Omental fat pad (tissue), 4 donors: ENCODE measurements around the gene LRG1. TPM values are rescaled to one million over a fixed set of nuclear protein-coding genes. Genes with fewer than 3 reads are reported as not detected.

Experiments
- ATAC-seq: fragments of 150-250 bp; one replicate; pipeline ENCODE4 v1.9.1; 2016; ENCODE audit warnings: mild to moderate bottlenecking, moderate library complexity; ENCODE audit not compliant: low FRiP score
- DNase-seq: peaks from one replicate; pipeline ENCODE4 v3.0.0-alpha.2; 2019; ENCODE audit warnings: low spot score
- total RNA-seq, 4 donors: library from RNA; depleted of rRNA; stranded (reverse); fragments of >200 nt; gene quantifications; one replicate each; pipeline ENCODE4 v1.1.0, GENCODE V29; 2016
- TF ChIP-seq, protein P1 (sequence below), 3 donors: fragments of 450-650 bp; IDR thresholded peaks; one replicate each; pipeline ENCODE4 v1.5.1; 2016 to 2017; ENCODE audit warnings: antibody characterized with exemption in 3 of 3, mild to moderate bottlenecking in 3 of 3, moderate library complexity in 2 of 3

Gene LRG1
- total RNA-seq, 4 donors from 2014 or later: 1.4 to 22.6 (median 5.4) TPM

DNA sequence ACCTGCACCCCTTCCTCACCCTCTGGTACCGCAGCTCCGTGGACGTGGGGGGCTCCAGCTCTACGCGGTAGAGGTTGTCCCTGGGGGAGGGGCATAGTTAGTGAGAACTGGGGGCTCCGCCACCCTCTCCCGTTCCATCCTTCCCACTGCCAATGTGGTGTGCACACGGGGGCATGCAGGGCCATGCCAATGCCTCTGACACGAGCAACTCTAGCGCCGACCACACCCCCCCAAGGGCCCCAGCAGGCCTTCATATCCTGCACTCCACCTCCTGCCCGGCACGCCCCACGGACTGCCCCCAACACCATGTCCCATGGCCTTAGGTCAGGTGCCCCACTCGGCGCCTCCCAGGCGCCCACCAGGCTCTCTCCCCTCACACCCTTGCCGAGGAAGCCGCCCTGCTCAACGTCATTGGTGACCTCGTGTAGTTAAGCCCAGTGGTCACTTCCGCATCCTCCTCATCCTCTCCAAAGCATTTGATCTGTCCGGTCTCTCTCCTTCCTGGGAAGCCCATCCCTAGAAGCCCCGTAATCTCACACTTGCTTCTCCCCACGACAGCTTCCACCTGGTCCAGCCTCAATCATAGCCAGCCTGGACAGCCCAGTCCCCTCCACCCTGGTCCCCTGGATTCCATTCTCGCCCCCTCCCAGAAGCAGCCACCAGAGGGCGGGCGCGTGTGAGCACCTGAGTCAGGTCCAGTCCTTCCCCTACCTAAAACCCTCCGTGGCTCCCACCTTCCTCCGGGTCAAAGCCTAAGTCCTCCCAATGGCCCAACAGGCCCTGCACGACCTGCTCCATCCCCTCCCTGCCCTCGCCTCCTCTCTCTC is 17.5 kb upstream of the LRG1 start:
- TF ChIP-seq, protein P1, sequence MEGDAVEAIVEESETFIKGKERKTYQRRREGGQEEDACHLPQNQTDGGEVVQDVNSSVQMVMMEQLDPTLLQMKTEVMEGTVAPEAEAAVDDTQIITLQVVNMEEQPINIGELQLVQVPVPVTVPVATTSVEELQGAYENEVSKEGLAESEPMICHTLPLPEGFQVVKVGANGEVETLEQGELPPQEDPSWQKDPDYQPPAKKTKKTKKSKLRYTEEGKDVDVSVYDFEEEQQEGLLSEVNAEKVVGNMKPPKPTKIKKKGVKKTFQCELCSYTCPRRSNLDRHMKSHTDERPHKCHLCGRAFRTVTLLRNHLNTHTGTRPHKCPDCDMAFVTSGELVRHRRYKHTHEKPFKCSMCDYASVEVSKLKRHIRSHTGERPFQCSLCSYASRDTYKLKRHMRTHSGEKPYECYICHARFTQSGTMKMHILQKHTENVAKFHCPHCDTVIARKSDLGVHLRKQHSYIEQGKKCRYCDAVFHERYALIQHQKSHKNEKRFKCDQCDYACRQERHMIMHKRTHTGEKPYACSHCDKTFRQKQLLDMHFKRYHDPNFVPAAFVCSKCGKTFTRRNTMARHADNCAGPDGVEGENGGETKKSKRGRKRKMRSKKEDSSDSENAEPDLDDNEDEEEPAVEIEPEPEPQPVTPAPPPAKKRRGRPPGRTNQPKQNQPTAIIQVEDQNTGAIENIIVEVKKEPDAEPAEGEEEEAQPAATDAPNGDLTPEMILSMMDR (IDR thresholded peaks at IDR 0.05): no peak
- no peak for DNase-seq
- ATAC-seq: no peak

DNA sequence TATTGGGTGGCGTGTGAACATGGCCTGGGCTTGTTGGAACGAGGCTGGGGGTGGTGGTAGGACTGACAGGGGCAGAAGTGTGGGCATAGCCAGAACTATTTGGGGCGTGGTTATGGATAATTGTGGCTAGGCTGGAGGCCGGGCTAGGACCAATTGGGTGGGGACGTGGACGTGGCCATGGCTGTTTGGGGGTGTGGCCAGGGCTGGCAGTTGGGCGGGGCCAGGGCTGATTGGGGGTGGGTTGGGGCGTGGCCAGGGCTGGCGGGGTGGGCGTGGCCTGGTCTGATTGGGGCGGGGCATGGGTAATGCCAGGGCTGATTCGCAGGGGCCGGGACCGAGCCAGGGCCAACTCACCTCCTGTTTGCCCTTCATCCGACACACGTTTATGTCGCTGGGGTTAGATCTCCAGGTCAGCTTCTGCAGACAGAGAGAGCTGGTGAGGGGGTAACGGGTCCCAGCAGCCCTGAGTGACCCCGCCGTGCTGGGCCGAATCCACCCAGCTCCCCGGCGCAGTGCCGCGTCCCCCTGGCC is 16.8 kb upstream of the LRG1 start:
- TF ChIP-seq, protein P1 (IDR thresholded peaks at IDR 0.05): no peak
- ATAC-seq: no peak
- DNase-seq: no peak

DNA sequence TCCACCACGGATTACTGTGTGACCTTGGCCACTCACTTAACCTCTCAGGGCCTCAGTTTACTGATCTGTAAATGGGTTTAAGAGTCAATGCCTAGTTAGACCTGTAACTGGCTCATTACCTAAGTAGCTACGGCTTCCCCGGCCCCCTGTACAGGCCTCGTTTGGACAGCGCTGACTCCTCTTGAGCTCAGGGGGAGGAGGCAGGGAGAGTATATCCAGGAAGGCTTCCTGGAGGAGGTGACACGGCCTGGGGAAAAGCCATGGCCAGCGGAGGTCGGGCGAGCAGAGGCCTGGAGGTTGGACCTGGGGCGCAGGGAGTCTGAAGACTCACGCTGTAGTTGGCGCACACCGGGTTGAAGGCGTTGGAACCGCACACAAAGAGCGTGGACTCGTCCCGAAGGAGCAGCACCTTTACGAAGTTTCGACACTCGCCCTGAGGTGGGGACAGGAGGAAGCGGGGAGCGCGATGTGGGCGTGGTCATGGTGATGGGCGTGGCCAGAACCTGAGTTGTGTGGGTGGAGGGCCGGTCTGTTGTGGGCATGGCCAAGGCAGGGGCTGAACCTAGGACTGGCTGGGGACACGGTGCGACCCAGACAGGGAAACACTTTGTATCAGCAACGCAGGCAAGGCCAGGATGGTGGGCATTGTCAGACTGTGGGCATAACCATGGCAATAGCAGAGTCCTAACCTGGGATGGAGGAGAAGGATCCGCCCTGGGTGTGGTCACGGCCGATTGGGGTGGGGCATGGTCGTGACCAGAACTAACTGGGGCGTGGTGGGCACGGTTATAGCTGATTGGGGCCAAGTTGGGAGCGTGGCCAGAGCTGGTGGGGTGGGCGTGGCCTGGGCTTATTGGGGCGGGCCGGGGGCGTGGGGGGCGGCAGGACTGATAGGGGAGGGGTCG is 16.1 kb upstream of the LRG1 start:
- TF ChIP-seq, protein P1 (IDR thresholded peaks at IDR 0.05): no peak
- DNase-seq (no peak), ATAC-seq (no peak)

DNA sequence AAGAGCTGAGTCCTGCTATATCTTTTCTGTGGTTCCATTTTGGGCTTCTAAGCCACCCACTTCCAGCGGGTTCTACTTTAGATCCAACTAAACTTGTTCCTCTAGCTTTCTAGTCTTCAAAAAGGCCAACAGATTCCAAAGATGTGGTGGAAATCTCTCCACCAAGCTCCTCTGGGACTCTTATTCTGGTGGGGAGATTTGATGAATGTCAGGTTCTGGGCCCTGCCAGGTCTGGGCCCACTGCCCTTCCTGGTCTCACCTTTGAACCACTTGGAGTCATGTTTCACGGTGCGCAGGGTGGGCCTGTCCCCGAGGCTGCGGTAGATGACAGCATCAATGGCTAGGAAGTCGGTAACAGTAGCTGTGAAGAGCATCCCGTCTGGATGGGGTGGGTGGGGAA is 14.9 kb upstream of the LRG1 start:
- DNase-seq (no peak), ATAC-seq (no peak)
- TF ChIP-seq, protein P1 (IDR thresholded peaks at IDR 0.05): no peak

DNA sequence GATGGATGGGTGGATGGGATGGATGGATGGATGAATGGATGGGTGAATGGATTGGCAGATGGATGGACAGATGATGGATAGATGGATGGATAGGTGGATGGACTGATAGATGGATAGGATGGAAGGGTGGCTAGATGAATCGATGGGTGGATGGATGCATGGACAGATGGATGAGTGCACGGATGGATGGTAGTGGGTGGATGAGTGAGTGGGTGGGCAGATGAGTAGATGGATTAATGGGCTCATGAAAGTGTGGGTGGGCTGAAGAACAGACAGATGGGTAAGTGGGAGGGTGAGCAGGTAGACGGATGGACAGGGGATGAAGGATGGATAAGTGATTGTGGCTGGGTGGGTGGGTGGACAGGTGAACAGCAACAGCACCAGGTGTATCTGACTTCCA is 13.9 kb upstream of the LRG1 start:
- DNase-seq (no peak), ATAC-seq (no peak)
- TF ChIP-seq, protein P1 (IDR thresholded peaks at IDR 0.05): no peak

DNA sequence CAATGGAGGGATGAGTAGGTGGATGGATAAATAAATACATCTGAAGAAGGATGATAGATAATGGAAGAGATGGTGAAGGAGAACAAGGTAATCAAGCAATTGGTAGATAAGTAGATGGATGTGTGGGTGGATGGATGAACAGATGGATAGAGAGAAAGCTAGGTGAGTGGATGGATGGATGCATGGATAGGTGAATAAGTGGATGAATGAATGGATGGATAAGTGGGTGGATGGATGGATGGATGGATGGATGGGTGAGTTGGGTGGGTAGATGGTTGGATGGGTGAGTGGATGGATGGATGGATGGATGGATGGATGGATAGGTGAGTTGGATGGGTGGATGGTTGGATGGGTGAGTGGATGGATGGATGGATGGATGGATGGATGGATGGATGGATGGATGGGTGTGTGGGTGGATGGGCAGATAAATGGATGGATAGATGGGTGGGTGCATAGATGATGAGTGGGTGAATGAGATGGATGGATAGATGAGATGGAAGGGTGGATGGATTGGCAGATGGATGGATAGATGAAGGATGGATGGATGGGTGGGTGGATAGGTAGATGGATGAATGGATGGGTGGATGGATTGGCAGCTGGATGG is 13.4 kb upstream of the LRG1 start:
- TF ChIP-seq, protein P1 (IDR thresholded peaks at IDR 0.05): no peak
- no peak for ATAC-seq
- DNase-seq: no peak
